ENCODE data around the gene ALG9.

- TF ChIP-seq POLR2A (IDR thresholded peaks at IDR 0.05) (no peak), CTCF (IDR thresholded peaks at IDR 0.05) (no peak), EP300 (IDR thresholded peaks at IDR 0.05) (no peak)
Measured at GRCh38 chr11:111779118-111779517, 92.3 kb downstream of the ALG9 start.

All from ovary (tissue), 3 donors.